ENCODE results near the gene PRX. TPM values are rescaled to one million over a fixed set of nuclear protein-coding genes. Genes with fewer than 3 reads are reported as not detected.

The PRX gene
- total RNA-seq, 1 experiment from 2014 or later, result 2.2 TPM

DNA sequence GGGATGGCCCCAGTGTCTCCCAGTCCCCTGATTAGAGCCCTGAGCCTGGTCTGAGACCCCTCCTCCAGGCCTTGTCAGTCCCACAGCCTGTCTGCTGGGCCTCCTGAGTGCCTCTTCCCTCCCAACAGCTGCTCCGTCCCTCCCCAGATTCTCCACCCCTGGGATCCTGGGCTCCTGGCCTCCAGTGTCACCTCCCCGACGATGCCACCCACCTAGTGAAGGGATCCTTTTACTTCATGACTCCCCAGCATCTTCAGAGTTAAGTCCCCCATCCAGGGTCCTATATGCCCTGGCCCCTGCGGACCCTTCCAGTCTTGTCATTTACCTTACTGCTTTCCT, 4.4 kb upstream of the PRX start:
- POLR2A ChIA-PET (ENCODE audit: unreplicated experiment), result no interaction called here
- H3K9ac ChIP-seq (ENCODE audit: low read length), result no peak overlapping the region
- H2AFZ ChIP-seq (ENCODE audit: low read length), result no peak overlapping the region

DNA sequence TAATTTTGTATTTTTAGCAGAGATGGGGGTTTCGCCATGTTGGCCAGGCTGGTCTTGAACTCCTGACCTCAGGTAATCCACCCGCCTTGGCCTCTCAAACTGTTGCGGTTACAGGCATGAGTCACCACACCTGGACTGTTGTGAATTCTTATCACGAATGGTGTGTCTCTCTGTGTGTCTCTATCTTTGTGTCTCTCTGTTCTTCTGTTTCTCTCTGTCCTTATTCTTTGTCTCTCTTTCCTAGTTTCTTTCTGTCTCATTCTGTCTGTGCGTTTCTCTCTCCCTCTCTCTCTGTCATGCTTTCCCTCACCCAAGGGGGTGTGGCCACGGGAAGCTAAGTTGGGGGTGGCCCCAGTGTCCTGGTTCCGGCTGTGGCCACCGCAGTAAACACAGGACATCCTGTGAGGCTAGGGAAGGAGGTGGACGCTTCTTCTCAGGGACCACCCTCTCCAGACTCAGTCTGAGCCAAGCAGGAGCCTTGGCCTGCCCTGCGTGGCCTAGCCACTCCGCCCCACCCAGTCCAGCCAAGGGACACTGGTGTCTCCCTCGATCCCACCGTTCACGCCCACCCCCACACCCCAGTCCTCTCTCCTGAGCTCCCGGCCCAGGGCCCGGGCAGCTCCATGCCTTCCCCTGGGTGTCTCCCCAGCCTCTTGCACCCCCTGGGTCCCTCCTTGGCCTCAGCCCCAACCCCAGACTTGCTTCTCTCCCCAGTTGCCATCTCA, 3.9 kb upstream of the PRX start:
- DNase-seq, result peak; percentile 20
- POLR2A ChIA-PET (ENCODE audit: unreplicated experiment), result no interaction called here
- Histone ChIP-seq H3K4me3 (ENCODE audit: low read length) (no peak overlapping the region), H3K4me2 (ENCODE audit: low read length) (no peak overlapping the region), H3K9me3 (ENCODE audit: low read length) (no peaks in the 10 kb centered on the region), H2AFZ (ENCODE audit: low read length) (no peak overlapping the region), H4K20me1 (ENCODE audit: low read length) (no peaks in the 10 kb centered on the region), H3K9ac (ENCODE audit: low read length) (no peak overlapping the region), H3K9me2 (replicated peaks; ENCODE audit: low read length) (no peaks in the 10 kb centered on the region), H3K36me3 (ENCODE audit: low read depth, low read length) (no peaks in the 10 kb centered on the region), H3F3A (ENCODE audit: low read length, unreplicated experiment) (no peaks in the 10 kb centered on the region), H3K4me1 (ENCODE audit: insufficient read depth, low read length) (peaks cover 9% of the 10 kb centered on the region), H3K27ac (ENCODE audit: low read length) (no peak overlapping the region), H3K79me2 (ENCODE audit: low read length) (0 out of 2 replicates have a peak, but pooled peaks cover under 1% of the 10 kb centered on the region), H3K27me3 (ENCODE audit: low read length) (no peaks in the 10 kb centered on the region)
- TF ChIP-seq CTCF (conservative IDR thresholded peaks at IDR 0.05; ENCODE audit: low read depth, low read length), result no peak
- no peak for TF ChIP-seq EZH2phosphoT487 (IDR thresholded peaks at IDR 0.05; ENCODE audit: borderline replicate concordance, low read length)
- no peak for TF ChIP-seq EZH2 (IDR thresholded peaks at IDR 0.05; ENCODE audit: low read length, unreplicated experiment)
- BruUV-seq (replicated peaks), result no TSS peak
- ATAC-seq, result no peak
- intact Hi-C loops (cut with micrococcal nuclease), result no loop called here
- CTCF ChIA-PET, result interaction anchor here (0.6 kb wide), 1 partner anchor 16 kb away, joined by 3 read pairs; no protein-coding TSS in a partner anchor

More for the DNA sequence above, 4.4 kb upstream of the PRX start:
- no peaks in the 10 kb centered on the region for H3K9me2 ChIP-seq (replicated peaks; ENCODE audit: low read length)
- peaks cover 5% of the 10 kb centered on the region for H3K79me2 ChIP-seq (ENCODE audit: low read length)
- no peak overlapping the region for H3K4me2 ChIP-seq (ENCODE audit: low read length)
- TF ChIP-seq EZH2phosphoT487 (IDR thresholded peaks at IDR 0.05; ENCODE audit: borderline replicate concordance, low read length), result no peak
- H3K27ac ChIP-seq (ENCODE audit: low read length), result no peak overlapping the region
- CTCF ChIA-PET, result no interaction called here
- BruUV-seq (replicated peaks), result no TSS peak
- no peaks in the 10 kb centered on the region for H3K9me3 ChIP-seq (ENCODE audit: low read length)
- H3K36me3 ChIP-seq (ENCODE audit: low read depth, low read length), result 0 out of 2 replicates have a peak, but pooled peaks cover 5% of the 10 kb centered on the region
- no peaks in the 10 kb centered on the region for H3F3A ChIP-seq (ENCODE audit: low read length, unreplicated experiment)
- ATAC-seq, result no peak
- H3K27me3 ChIP-seq (ENCODE audit: low read length), result no peaks in the 10 kb centered on the region
- no peak for DNase-seq
- peaks cover 10% of the 10 kb centered on the region for H3K4me1 ChIP-seq (ENCODE audit: insufficient read depth, low read length)
- H4K20me1 ChIP-seq (ENCODE audit: low read length), result no peaks in the 10 kb centered on the region
- intact Hi-C loops (cut with micrococcal nuclease), result no loop called here
- no peak overlapping the region for H3K4me3 ChIP-seq (ENCODE audit: low read length)

DNA sequence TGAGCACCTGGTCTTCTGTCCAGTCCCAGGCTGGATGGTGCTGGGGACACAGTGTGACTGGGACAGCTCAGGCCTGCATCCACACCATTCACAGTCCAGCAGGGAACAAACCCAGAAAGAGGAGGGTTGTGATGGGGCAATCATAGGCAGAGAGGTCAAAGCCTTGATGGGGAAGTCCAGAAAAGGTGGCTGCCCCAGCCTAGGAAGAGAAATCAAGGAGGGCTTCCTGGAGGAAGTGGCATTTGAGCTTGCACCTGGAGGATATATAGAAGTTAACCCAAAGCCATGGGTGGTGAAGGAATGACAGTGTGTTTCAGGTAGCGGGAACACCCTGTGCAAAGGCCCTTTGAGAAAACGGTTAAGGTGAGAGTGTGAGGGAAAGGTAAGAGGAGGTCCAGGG, 2.6 kb upstream of the PRX start:
- no peaks in the 10 kb centered on the region for H3K9me2 ChIP-seq (replicated peaks; ENCODE audit: low read length)
- ChIA-PET POLR2A (ENCODE audit: unreplicated experiment) (no interaction called here), CTCF (no interaction called here)
- H3K4me2 ChIP-seq (ENCODE audit: low read length), result no peak overlapping the region
- DNase-seq, result no peak
- no peaks in the 10 kb centered on the region for H3K36me3 ChIP-seq (ENCODE audit: low read depth, low read length)
- no peaks in the 10 kb centered on the region for H3F3A ChIP-seq (ENCODE audit: low read length, unreplicated experiment)
- H3K79me2 ChIP-seq (ENCODE audit: low read length), result no peaks in the 10 kb centered on the region
- no peak overlapping the region for H3K9ac ChIP-seq (ENCODE audit: low read length)
- H3K27me3 ChIP-seq (ENCODE audit: low read length), result no peaks in the 10 kb centered on the region
- no peaks in the 10 kb centered on the region for H3K4me1 ChIP-seq (ENCODE audit: insufficient read depth, low read length)
- no peak for ATAC-seq
- intact Hi-C loops (cut with micrococcal nuclease), result no loop called here
- H3K9me3 ChIP-seq (ENCODE audit: low read length), result no peaks in the 10 kb centered on the region
- no peak overlapping the region for H2AFZ ChIP-seq (ENCODE audit: low read length)
- H3K27ac ChIP-seq (ENCODE audit: low read length), result no peak overlapping the region
- BruUV-seq (replicated peaks), result no TSS peak
- no peak for TF ChIP-seq CTCF (conservative IDR thresholded peaks at IDR 0.05; ENCODE audit: low read depth, low read length)
- TF ChIP-seq EZH2 (IDR thresholded peaks at IDR 0.05; ENCODE audit: low read length, unreplicated experiment), result no peak
- TF ChIP-seq EZH2phosphoT487 (IDR thresholded peaks at IDR 0.05; ENCODE audit: borderline replicate concordance, low read length), result no peak
- H3K4me3 ChIP-seq (ENCODE audit: low read length), result no peak overlapping the region
- H4K20me1 ChIP-seq (ENCODE audit: low read length), result no peaks in the 10 kb centered on the region
